ENCODE results near the gene RAB6B.

GRCh38 chr3:133840055-133840737 lies 55.5 kb downstream of the RAB6B start:
- no peak for TF ChIP-seq POLR2AphosphoS5 (IDR thresholded peaks at IDR 0.05; ENCODE audit: low read depth)
- TF ChIP-seq, protein P1, sequence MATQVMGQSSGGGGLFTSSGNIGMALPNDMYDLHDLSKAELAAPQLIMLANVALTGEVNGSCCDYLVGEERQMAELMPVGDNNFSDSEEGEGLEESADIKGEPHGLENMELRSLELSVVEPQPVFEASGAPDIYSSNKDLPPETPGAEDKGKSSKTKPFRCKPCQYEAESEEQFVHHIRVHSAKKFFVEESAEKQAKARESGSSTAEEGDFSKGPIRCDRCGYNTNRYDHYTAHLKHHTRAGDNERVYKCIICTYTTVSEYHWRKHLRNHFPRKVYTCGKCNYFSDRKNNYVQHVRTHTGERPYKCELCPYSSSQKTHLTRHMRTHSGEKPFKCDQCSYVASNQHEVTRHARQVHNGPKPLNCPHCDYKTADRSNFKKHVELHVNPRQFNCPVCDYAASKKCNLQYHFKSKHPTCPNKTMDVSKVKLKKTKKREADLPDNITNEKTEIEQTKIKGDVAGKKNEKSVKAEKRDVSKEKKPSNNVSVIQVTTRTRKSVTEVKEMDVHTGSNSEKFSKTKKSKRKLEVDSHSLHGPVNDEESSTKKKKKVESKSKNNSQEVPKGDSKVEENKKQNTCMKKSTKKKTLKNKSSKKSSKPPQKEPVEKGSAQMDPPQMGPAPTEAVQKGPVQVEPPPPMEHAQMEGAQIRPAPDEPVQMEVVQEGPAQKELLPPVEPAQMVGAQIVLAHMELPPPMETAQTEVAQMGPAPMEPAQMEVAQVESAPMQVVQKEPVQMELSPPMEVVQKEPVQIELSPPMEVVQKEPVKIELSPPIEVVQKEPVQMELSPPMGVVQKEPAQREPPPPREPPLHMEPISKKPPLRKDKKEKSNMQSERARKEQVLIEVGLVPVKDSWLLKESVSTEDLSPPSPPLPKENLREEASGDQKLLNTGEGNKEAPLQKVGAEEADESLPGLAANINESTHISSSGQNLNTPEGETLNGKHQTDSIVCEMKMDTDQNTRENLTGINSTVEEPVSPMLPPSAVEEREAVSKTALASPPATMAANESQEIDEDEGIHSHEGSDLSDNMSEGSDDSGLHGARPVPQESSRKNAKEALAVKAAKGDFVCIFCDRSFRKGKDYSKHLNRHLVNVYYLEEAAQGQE (IDR thresholded peaks at IDR 0.05; ENCODE audit: unreplicated experiment), result no peak
- no peak for TF ChIP-seq CTCF (conservative IDR thresholded peaks at IDR 0.05; ENCODE audit: low read depth in 2 of 2)
- TF ChIP-seq EZH2 (IDR thresholded peaks at IDR 0.05; ENCODE audit: low read depth, unreplicated experiment), result no peak
- TF ChIP-seq ZNF114 (CRISPR knock-in tag; IDR thresholded peaks at IDR 0.05), result no peak
- no peak for TF ChIP-seq EZH2phosphoT487 (IDR thresholded peaks at IDR 0.05; ENCODE audit: unreplicated experiment)
